Body of pancreas (tissue), 4 donors: ENCODE results near the gene RAD51B. TPM values are rescaled to one million over a fixed set of nuclear protein-coding genes. Genes with fewer than 3 reads are reported as not detected.
"Not testable (repeated sequence)": the region's sequence is repeated elsewhere in the genome, so short reads cannot be mapped to it uniquely, and the experiment has no call there.

Source experiments
- ATAC-seq: fragments of 150-250 bp; one replicate; pipeline ENCODE4 v1.9.1; 2016
- DNase-seq, 4 donors: peaks; one replicate each; pipeline ENCODE4 v3.0.0-alpha.2; 2019
- H3K27ac ChIP-seq, 4 donors: fragments of 200-600 bp; sonication (generic); 1 replicate in 3 of 4; 2 replicates in 1 of 4; pipeline versions ENCODE4 v1.5.1 to v1.6.1; 2016 to 2019; ENCODE audit warnings: mild to moderate bottlenecking in 1 of 4, mixed read lengths in 1 of 4, moderate library complexity in 1 of 4
- H3K27me3 ChIP-seq, 2 donors: fragments of 200-600 bp; sonication (generic); one replicate each; pipeline ENCODE4 v1.6.0; 2016; ENCODE audit warnings: mild to moderate bottlenecking in 1 of 2
- H3K36me3 ChIP-seq, 2 donors: fragments of 200-600 bp; sonication (generic); replicated peaks in 1 of 2; 2 replicates each; pipeline ENCODE4 v1.5.1; 2016; ENCODE audit warnings: low read depth in 2 of 2; ENCODE audit not compliant: insufficient read depth in 1 of 2
- H3K4me1 ChIP-seq: fragments of 200-600 bp; sonication (generic); one replicate; pipeline ENCODE4 v1.6.0; 2016
- H3K4me3 ChIP-seq, 2 donors: fragments of 200-600 bp; sonication (generic); 1 replicate in 1 of 2; 2 replicates in 1 of 2; pipeline ENCODE4 v1.5.1; 2016 to 2019
- H3K9me3 ChIP-seq, 3 donors: fragments of 200-600 bp; sonication (generic); 1 replicate in 2 of 3; 2 replicates in 1 of 3; pipeline ENCODE4 v1.5.1; 2016
- POLR2A ChIP-seq, 3 donors: fragments of 450-650 bp; IDR thresholded peaks; one replicate each; pipeline ENCODE4 v1.6.1; 2016; ENCODE audit warnings: antibody characterized with exemption in 3 of 3, mild to moderate bottlenecking in 2 of 3
- WGBS, 2 donors: methylation state at CpG; one replicate each; pipeline ENCODE4 v1.1.5; 2017; 5-methylcytosine and 5-hydroxymethylcytosine counted together
- intact Hi-C: fragments of 100-400 bp; cut with DNase I; formaldehyde crosslinking; loops from one replicate; pipeline ENCODE4 v1.15.1; 2023
- total RNA-seq, 2 donors: library from RNA; depleted of rRNA; stranded (reverse); fragments of >200 nt; gene quantifications; one replicate each; pipeline ENCODE4 v1.1.0, GENCODE V29; 2016
- TF ChIP-seq, protein P1 (sequence below), 7 experiments: fragments of 450-650 bp in 4 of 7; fragments of 200-600 bp in 3 of 7; sonication (generic) in 3 of 7; IDR thresholded peaks; one replicate each; pipeline ENCODE4 v1.5.1; 2016 to 2019; ENCODE audit warnings: antibody characterized with exemption in 7 of 7

The RAD51B gene
- total RNA-seq, 2 donors from 2014 or later, result 12.2 to 29.6 TPM

DNA sequence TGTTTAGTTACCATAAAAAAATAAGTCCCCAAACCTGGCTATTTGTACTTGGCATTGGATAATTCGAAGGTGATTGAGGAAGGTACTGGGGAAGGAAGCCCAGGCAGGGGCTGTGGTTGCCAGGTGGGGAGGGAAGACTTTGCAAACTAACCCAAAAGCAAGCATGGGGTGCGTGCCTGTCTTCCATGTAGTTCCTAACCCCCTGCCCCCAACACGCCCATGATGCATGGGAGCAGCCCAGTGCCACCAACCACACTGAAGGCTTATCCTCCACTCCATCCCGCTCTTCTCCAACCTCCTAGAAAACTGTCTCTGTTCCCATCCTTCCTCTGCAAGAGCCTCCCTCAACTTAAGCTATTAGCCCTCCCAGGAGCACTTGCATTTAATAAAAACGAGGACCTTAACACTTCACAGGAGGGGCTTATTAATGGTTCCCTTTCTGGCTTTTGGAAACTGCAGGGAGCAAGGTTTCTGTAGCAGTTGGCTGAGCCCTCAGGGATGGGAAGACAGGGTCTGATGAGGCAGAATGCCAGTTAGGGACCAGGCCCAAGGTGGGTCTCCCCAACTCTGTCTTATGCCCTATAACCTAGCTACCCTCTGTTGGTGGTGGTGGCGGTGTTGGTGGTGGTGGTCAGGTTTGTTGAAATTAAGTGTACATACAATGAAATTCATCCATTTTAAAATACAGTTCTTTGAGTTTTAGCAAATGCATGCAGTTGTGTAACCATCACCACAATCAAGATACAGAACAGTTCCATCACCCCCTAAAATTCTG is 877.3 kb downstream of the RAD51B start:
- no peak for DNase-seq
- Histone ChIP-seq H3K9me3 (no peaks in the 10 kb centered on the region), H3K27me3 (no peaks in the 10 kb centered on the region), H3K36me3 (no peaks in the 10 kb centered on the region), H3K4me3 (no peak overlapping the region), H3K4me1 (no peaks in the 10 kb centered on the region), H3K27ac (no peak overlapping the region)
- WGBS, 2 donors, result 95 to 96% methylated on average over 6 of the region's 6 CpGs
- intact Hi-C loops, result no loop called here
- no peak for TF ChIP-seq POLR2A (IDR thresholded peaks at IDR 0.05)
- TF ChIP-seq, protein P1, sequence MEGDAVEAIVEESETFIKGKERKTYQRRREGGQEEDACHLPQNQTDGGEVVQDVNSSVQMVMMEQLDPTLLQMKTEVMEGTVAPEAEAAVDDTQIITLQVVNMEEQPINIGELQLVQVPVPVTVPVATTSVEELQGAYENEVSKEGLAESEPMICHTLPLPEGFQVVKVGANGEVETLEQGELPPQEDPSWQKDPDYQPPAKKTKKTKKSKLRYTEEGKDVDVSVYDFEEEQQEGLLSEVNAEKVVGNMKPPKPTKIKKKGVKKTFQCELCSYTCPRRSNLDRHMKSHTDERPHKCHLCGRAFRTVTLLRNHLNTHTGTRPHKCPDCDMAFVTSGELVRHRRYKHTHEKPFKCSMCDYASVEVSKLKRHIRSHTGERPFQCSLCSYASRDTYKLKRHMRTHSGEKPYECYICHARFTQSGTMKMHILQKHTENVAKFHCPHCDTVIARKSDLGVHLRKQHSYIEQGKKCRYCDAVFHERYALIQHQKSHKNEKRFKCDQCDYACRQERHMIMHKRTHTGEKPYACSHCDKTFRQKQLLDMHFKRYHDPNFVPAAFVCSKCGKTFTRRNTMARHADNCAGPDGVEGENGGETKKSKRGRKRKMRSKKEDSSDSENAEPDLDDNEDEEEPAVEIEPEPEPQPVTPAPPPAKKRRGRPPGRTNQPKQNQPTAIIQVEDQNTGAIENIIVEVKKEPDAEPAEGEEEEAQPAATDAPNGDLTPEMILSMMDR (IDR thresholded peaks at IDR 0.05), result no peak
- no peak for ATAC-seq

DNA sequence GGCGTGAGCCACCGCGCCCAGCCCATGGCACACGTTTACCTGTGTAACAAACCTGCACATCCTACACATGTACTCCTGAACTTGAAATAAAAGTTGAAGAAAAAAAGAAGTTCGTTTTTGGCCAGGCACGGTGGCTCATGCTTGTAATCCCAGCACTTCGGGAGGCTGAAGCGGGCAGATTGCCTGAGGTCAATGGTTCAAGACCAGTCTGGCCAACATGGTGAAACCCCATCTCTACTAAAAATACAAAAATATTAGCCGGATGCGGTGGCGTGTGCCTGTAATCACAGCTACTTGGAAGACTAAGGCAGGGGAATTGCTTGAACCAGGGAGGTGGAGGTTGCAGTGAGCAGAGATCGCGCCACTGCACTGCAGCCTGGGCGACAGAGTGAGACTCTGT is 879.2 kb downstream of the RAD51B start:
- intact Hi-C loops, result not testable (repeated sequence)
- WGBS, 2 donors, result 91 to 96% methylated on average over 14 of the region's 14 CpGs

DNA sequence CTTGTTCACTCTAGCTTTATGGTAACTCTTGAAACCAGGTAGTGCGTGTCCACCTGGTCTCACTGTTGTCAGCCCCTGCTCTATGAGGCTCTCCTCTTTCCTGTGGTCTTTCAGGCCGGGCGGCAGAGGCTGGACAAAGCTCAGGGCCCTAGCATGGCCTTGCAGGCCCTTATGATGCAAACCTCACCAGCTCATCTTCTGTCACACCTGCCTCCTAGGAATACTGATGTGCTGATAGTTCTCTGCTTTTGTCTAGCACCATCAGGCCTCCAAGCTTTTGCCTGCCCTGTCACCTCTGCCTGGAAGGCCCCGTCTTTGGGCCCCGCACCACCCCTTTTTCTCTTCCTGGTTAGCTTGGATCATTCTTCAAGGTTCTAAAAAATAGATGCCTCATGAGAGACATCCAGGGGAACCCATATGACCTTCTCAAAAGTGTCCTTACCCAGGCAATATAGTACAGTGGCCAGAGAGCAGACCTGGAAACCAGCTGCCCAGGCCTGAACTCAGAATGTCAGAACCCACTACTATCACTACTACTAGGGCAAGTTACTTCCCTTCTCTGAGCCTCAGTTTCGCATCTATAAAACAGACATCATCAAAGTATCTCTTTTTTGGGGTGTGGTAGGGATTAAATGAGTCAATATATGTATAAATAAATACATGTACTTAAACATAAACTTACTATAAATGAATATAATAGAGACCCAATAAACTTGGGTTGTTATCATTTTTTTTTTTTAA is 881.6 kb downstream of the RAD51B start:
- Histone ChIP-seq H3K4me3 (no peak overlapping the region), H3K36me3 (no peaks in the 10 kb centered on the region), H3K27ac (no peak overlapping the region), H3K4me1 (no peaks in the 10 kb centered on the region), H3K27me3 (no peaks in the 10 kb centered on the region), H3K9me3 (no peaks in the 10 kb centered on the region)
- 95 to 98% methylated on average over 6 of the region's 6 CpGs for WGBS, 2 donors
- ATAC-seq (no peak), DNase-seq (no peak)
- TF ChIP-seq, protein P1 (IDR thresholded peaks at IDR 0.05), result no peak
- no peak for TF ChIP-seq POLR2A (IDR thresholded peaks at IDR 0.05)
- intact Hi-C loops, result no loop called here

More for the DNA sequence above, 879.2 kb downstream of the RAD51B start:
- H3K27ac ChIP-seq, H3K4me1 ChIP-seq, H3K27me3 ChIP-seq, H3K36me3 ChIP-seq, H3K9me3 ChIP-seq, H3K4me3 ChIP-seq, ATAC-seq, DNase-seq: not testable (repeated sequence)

DNA sequence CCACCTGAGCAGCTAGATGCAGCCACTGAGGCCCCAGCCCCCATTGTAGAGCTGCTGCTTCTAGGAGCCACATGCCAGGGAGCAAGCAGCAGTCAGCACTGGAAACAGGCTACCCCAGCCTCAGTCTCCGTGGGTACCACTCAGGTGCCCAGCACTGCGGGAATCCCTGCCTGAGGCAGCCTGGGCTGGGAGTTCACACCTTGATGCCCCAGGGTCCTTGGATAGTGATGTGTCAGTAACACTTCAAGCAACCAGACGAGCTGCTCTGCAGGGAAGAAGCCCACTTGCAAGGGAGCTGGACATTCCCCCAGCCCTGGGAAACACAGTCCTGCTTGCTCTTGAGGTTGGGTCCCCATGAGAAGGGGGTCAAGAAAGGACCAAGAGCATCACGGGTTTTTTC is 882.6 kb downstream of the RAD51B start:
- Histone ChIP-seq H3K36me3 (no peaks in the 10 kb centered on the region), H3K9me3 (no peaks in the 10 kb centered on the region), H3K27me3 (no peaks in the 10 kb centered on the region), H3K4me1 (no peaks in the 10 kb centered on the region), H3K4me3 (no peak overlapping the region), H3K27ac (no peak overlapping the region)
- intact Hi-C loops, result no loop called here
- WGBS, 2 donors, result 92 to 95% methylated on average over 1 to 4 of the region's 4 CpGs
- ATAC-seq, result no peak
- no peak for TF ChIP-seq POLR2A (IDR thresholded peaks at IDR 0.05)
- TF ChIP-seq, protein P1 (IDR thresholded peaks at IDR 0.05), result no peak
- DNase-seq, result no peak

- Histone ChIP-seq H3K9me3 (no peaks in the 10 kb centered on the region), H3K4me1 (no peaks in the 10 kb centered on the region), H3K4me3 (no peak overlapping the region), H3K27me3 (no peaks in the 10 kb centered on the region), H3K27ac (no peak overlapping the region), H3K36me3 (no peaks in the 10 kb centered on the region)
- intact Hi-C loops, result no loop called here
- DNase-seq (no peak), ATAC-seq (no peak)
- no peak for TF ChIP-seq POLR2A (IDR thresholded peaks at IDR 0.05)
- TF ChIP-seq, protein P1 (IDR thresholded peaks at IDR 0.05), result no peak
- WGBS, 2 donors, result 93 to 97% methylated on average over 3 of the region's 3 CpGs
Measured at GRCh38 chr14:68702578-68702977, 883.0 kb downstream of the RAD51B start.
